Measurements from ENCODE around the gene MRPS27. TPM values are rescaled to one million over a fixed set of nuclear protein-coding genes. Genes with fewer than 3 reads are reported as not detected.

Gene MRPS27
- polyA plus RNA-seq, 1 experiment, result 98.3 TPM

DNA sequence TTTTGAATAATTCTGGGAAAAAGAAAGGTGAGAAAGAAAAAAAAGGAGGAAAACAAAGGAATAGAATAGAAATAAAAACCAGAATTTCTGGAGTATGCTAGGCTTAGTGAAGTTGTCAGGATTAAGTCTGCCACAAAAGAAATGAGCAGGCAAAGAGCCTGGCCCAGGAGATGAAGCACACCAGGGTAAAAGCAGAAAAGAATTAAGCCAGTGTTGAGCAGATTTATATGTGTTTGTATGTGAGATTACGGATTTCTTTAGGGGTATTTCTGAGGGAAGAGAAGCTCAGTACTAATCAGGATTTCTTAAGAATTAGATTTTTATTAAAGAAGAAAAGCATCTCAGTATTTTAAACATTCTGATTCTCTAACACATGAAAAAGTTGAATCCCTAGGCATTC lies 74.5 kb downstream of the MRPS27 start:
- ChIA-PET POLR2A (interaction anchor here (0.6 to 1.8 kb wide), 2 partner anchors 62 to 313 kb away, joined by 3 to 5 read pairs; no protein-coding TSS in a partner anchor), CTCF (interaction anchor here (0.6 to 1.9 kb wide), 7 partner anchors 9 to 115 kb away, joined by 3 to 12 read pairs (median 4); no protein-coding TSS in a partner anchor)
- H3K4me3 ChIP-seq (ENCODE audit: low read depth, low read length), result no peak overlapping the region
- H3K27me3 ChIP-seq (ENCODE audit: control insufficient read depth, insufficient read depth, low read length), result no peaks in the 10 kb centered on the region
- TF ChIP-seq, protein P1, sequence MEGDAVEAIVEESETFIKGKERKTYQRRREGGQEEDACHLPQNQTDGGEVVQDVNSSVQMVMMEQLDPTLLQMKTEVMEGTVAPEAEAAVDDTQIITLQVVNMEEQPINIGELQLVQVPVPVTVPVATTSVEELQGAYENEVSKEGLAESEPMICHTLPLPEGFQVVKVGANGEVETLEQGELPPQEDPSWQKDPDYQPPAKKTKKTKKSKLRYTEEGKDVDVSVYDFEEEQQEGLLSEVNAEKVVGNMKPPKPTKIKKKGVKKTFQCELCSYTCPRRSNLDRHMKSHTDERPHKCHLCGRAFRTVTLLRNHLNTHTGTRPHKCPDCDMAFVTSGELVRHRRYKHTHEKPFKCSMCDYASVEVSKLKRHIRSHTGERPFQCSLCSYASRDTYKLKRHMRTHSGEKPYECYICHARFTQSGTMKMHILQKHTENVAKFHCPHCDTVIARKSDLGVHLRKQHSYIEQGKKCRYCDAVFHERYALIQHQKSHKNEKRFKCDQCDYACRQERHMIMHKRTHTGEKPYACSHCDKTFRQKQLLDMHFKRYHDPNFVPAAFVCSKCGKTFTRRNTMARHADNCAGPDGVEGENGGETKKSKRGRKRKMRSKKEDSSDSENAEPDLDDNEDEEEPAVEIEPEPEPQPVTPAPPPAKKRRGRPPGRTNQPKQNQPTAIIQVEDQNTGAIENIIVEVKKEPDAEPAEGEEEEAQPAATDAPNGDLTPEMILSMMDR (IDR thresholded peaks at IDR 0.05; ENCODE audit: low read depth, low read length), result no peak
- H3K27ac ChIP-seq (ENCODE audit: low read depth, low read length), result no peak overlapping the region
- no peak for DNase-seq (ENCODE audit: low read depth, low spot score)
- H3K9me3 ChIP-seq (ENCODE audit: control insufficient read depth, insufficient read depth, low read length), result no peaks in the 10 kb centered on the region; the same call in 1 of the 2 replicates

DNA sequence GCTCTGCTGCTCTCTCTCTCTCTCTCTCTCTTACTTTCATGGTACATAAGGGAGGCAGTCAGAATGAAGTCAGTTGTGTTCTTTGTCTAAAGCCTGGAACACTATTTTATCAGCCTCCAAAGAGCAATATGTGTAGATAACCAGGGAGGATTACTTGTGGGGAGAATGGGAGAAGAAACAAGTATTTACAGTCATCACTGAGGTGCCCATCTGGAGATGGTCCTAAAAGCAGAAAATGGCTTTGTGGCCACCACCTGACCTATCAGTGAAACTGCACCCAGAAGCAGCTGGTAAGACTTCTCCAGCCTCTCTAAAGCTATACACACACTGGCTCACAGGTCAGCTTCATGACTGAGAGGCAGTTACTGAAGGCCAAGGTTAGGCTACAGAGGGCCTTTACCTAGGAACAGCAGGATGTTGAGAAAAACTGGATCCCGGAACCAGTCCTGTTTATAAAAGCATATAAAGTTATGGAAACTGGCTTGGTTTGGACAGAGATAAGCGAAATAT lies 75.1 kb downstream of the MRPS27 start:
- Histone ChIP-seq H3K27ac (ENCODE audit: low read depth, low read length) (no peak overlapping the region), H3K27me3 (ENCODE audit: control insufficient read depth, insufficient read depth, low read length) (no peaks in the 10 kb centered on the region), H3K4me3 (ENCODE audit: low read depth, low read length) (no peak overlapping the region), H3K9me3 (ENCODE audit: control insufficient read depth, insufficient read depth, low read length) (no peaks in the 10 kb centered on the region; the same call in 1 of the 2 replicates)
- POLR2A ChIA-PET, result interaction anchor here (1.8 kb wide), 1 partner anchor 63 kb away, joined by 5 read pairs; no protein-coding TSS in a partner anchor
- CTCF ChIA-PET, result interaction anchor here (0.6 to 1.9 kb wide), 6 partner anchors 9 to 85 kb away, joined by 3 to 12 read pairs (median 4); no protein-coding TSS in a partner anchor
- TF ChIP-seq, protein P1 (IDR thresholded peaks at IDR 0.05; ENCODE audit: low read depth, low read length), result peak; percentile 56
- no peak for DNase-seq (ENCODE audit: low read depth, low spot score)

DNA sequence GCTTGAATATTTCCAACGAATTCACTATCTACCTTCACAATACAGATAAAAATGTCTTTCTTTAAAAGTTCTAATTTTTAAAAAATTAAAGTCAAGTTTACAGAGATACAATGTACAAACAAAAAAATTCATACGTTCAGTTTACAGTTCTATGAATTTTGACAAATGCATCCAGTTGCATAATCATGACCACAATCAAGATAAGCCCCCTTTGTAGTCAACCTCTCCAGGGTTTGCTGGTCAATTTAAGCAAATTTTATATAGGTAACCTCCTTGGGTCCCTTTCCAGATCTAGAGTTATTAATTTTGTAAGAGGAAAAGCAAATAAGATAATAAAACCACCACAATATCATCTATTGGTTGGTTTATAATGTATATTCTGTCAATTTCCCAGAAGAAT lies 76.3 kb downstream of the MRPS27 start:
- no peak for DNase-seq (ENCODE audit: low read depth, low spot score)
- H3K9me3 ChIP-seq (ENCODE audit: control insufficient read depth, insufficient read depth, low read length), result no peaks in the 10 kb centered on the region
- TF ChIP-seq, protein P1 (IDR thresholded peaks at IDR 0.05; ENCODE audit: low read depth, low read length), result no peak
- no peaks in the 10 kb centered on the region for H3K27me3 ChIP-seq (ENCODE audit: control insufficient read depth, insufficient read depth, low read length)
- ChIA-PET POLR2A (interaction anchor here (0.6 kb wide), 1 partner anchor 16 kb away, joined by 3 read pairs; no protein-coding TSS in a partner anchor), CTCF (interaction anchor here (0.9 kb wide), 1 partner anchor 27 kb away, joined by 4 read pairs; no protein-coding TSS in a partner anchor)
- no peak overlapping the region for H3K27ac ChIP-seq (ENCODE audit: low read depth, low read length)
- no peak overlapping the region for H3K4me3 ChIP-seq (ENCODE audit: low read depth, low read length)

DNA sequence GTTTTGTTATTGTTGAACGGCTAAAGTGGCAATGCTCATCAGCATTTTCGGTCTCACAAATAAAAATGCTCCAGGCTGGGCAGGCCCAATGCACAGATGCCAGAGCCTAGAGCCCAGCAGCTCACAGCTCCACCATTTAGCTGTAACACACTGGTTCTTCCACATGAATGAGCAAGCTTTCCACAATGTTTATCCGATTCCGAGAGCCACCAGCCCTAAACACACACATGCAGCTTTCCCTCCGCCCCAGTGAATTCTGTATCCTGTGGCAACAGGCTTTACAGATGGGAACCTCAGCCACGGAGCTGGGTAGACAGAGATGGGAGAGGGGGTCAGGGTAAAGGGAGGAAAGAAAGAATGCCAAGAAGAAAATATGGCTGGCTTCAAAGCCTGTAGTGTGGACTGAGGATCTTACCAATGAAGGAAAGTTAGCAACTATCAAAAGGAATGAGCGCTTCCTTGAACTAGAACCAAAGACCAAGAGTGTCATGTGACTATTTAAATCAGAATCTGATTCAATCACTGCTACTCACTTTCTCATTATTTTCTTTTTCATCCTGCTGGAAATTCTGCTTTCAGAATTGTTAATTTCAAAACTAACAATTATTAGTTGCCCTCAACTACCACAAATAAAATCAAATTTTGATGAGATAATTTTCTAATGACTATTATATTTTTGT lies 77.1 kb downstream of the MRPS27 start:
- Histone ChIP-seq H3K27ac (ENCODE audit: low read depth, low read length) (no peak overlapping the region), H3K9me3 (ENCODE audit: control insufficient read depth, insufficient read depth, low read length) (no peaks in the 10 kb centered on the region), H3K27me3 (ENCODE audit: control insufficient read depth, insufficient read depth, low read length) (no peaks in the 10 kb centered on the region), H3K4me3 (ENCODE audit: low read depth, low read length) (no peak overlapping the region)
- TF ChIP-seq, protein P1 (IDR thresholded peaks at IDR 0.05; ENCODE audit: low read depth, low read length), result no peak
- POLR2A ChIA-PET, result no interaction called here
- CTCF ChIA-PET, result interaction anchor here (0.6 kb wide), 1 partner anchor 14 kb away, joined by 3 read pairs; no protein-coding TSS in a partner anchor
- DNase-seq (ENCODE audit: low read depth, low spot score), result no peak

Measured in AG04450 (cell line).